Mammary epithelial cell (primary cell): ENCODE data around the gene ABHD5.

Experiments
- EZH2 ChIP-seq: IDR thresholded peaks from 2 replicates; pipeline ENCODE4 v1.6.1; 2012; ENCODE audit warnings: low read length, inconsistent platforms, borderline replicate concordance
- TF ChIP-seq, protein P1 (sequence below), 2 donors: IDR thresholded peaks in 1 of 2; conservative IDR thresholded peaks in 1 of 2; 2 replicates each; pipeline ENCODE4 v1.5.1; 2011 to 2012; ENCODE audit warnings: inconsistent platforms in 2 of 2, low read length in 2 of 2, mild to moderate bottlenecking in 2 of 2, control low read depth in 1 of 2, low read depth in 1 of 2; ENCODE audit not compliant: insufficient read depth in 1 of 2; ENCODE audit errors: extremely low read depth in 1 of 2

DNA sequence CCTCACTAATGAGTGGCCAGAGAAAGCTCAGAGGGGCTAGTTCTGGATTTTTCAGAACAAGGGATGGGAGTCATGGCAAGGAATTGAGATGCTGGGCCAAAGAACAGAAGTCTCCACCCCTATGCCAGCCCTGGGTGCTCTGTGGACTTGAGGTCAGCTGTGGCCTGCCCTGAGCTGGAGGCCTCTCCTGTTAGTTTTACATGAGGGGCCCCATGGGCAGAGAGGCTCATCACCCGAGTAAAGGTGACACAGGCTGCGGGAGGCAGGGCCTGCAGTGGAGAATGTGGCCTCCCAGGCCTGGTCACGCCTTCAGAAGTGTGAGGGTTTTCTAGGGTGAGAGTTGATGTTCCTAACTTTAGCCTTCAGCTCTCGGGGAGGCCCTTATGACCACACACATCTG, 44.9 kb downstream of the ABHD5 start:
- TF ChIP-seq EZH2, result no peak
- TF ChIP-seq, protein P1, sequence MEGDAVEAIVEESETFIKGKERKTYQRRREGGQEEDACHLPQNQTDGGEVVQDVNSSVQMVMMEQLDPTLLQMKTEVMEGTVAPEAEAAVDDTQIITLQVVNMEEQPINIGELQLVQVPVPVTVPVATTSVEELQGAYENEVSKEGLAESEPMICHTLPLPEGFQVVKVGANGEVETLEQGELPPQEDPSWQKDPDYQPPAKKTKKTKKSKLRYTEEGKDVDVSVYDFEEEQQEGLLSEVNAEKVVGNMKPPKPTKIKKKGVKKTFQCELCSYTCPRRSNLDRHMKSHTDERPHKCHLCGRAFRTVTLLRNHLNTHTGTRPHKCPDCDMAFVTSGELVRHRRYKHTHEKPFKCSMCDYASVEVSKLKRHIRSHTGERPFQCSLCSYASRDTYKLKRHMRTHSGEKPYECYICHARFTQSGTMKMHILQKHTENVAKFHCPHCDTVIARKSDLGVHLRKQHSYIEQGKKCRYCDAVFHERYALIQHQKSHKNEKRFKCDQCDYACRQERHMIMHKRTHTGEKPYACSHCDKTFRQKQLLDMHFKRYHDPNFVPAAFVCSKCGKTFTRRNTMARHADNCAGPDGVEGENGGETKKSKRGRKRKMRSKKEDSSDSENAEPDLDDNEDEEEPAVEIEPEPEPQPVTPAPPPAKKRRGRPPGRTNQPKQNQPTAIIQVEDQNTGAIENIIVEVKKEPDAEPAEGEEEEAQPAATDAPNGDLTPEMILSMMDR (conservative IDR thresholded peaks at IDR 0.05 in 1 of 2, IDR thresholded peaks at IDR 0.05 in 1 of 2; ENCODE audit: extremely low read depth in 1 of 2, insufficient read depth in 1 of 2, low read depth in 1 of 2, low read length in 2 of 2), result no peak
